Ishikawa (cell line): ENCODE results near the gene GOLGA2.

ENCODE experiments used
- CEBPB ChIP-seq: IDR thresholded peaks from 2 replicates; pipeline ENCODE4 v1.6.1; 2012
- CREB1 ChIP-seq: IDR thresholded peaks from 2 replicates; pipeline ENCODE4 v1.6.1; 2012; ENCODE audit warnings: low read depth
- EGR1 ChIP-seq: IDR thresholded peaks from 2 replicates; pipeline ENCODE4 v1.6.1; 2012
- EP300 ChIP-seq: IDR thresholded peaks from 2 replicates; pipeline ENCODE4 v1.6.1; 2012; ENCODE audit warnings: borderline replicate concordance
- FOXM1 ChIP-seq: IDR thresholded peaks from 2 replicates; pipeline ENCODE4 v1.6.1; 2012; ENCODE audit warnings: low read depth, borderline replicate concordance
- NFIC ChIP-seq: IDR thresholded peaks from 2 replicates; pipeline ENCODE4 v1.6.1; 2012
- RAD21 ChIP-seq: IDR thresholded peaks from 2 replicates; pipeline ENCODE4 v1.6.1; 2012; ENCODE audit warnings: low read depth
- TAF1 ChIP-seq: IDR thresholded peaks from 2 replicates; pipeline ENCODE4 v1.6.1; 2012; ENCODE audit warnings: low read depth, mild to moderate bottlenecking
- TCF12 ChIP-seq: IDR thresholded peaks from 2 replicates; pipeline ENCODE4 v1.6.1; 2012; ENCODE audit warnings: low read depth
- TEAD4 ChIP-seq: IDR thresholded peaks from 2 replicates; pipeline ENCODE4 v1.6.1; 2012
- YY1 ChIP-seq: IDR thresholded peaks from 2 replicates; pipeline ENCODE4 v1.6.1; 2012; ENCODE audit warnings: low read depth
- ZBTB7A ChIP-seq: IDR thresholded peaks from 2 replicates; pipeline ENCODE4 v1.6.1; 2012; ENCODE audit warnings: low read depth
- TF ChIP-seq, protein P1 (sequence below): IDR thresholded peaks from 2 replicates; pipeline ENCODE4 v1.6.1; 2012
- TF ChIP-seq, protein P2 (sequence below): IDR thresholded peaks from 2 replicates; pipeline ENCODE4 v1.6.1; 2012
- TF ChIP-seq, protein P3 (sequence below): IDR thresholded peaks from 2 replicates; pipeline ENCODE4 v1.6.1; 2012; ENCODE audit warnings: low read depth, mild to moderate bottlenecking

GOLGA2 gene

DNA sequence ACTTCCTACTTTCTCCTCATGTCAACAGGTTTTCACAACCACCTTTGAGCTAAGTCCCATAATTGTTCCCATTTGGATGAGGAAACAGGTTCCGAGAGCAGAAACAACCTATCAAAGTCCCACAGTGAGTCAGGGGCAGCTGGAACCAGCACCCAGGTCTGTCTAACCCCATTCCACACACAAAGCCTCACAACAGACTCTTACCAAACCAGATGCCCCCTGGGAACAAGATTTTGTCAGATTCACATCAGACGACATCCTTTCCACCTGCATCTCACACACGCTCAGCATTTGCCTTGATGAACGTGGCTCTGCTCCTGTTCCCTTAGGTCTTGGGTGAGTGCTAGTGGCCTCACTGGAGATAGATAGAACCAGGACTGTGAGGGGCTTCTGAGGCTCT, 17.3 kb upstream of the GOLGA2 start:
- TF ChIP-seq CREB1 (no peak), RAD21 (no peak)
- TF ChIP-seq, protein P1, sequence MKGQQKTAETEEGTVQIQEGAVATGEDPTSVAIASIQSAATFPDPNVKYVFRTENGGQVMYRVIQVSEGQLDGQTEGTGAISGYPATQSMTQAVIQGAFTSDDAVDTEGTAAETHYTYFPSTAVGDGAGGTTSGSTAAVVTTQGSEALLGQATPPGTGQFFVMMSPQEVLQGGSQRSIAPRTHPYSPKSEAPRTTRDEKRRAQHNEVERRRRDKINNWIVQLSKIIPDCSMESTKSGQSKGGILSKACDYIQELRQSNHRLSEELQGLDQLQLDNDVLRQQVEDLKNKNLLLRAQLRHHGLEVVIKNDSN, result no peak

DNA sequence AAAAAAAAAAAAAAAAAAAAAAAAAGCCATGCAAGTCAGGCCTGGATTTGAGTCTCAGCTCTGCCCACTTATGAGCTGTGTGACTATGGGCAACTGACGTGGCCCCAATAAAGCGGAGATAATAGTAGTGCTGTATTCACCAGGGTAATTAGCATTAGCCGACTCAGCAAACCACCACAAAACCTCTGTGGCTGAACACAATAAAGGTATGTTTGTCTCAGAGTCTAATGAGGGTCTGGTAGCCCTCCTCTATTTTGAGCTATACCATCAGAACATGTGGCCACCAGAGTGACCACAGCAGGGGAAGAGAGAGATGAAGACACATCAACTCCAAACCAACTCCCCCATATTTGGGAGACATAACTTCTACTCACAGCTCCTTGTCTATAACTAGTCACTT, 16.2 kb upstream of the GOLGA2 start:
- no peak for TF ChIP-seq RAD21
- TF ChIP-seq TAF1, result no peak
- no peak for TF ChIP-seq EGR1
- TF ChIP-seq EP300, result no peak
- no peak for TF ChIP-seq TEAD4

DNA sequence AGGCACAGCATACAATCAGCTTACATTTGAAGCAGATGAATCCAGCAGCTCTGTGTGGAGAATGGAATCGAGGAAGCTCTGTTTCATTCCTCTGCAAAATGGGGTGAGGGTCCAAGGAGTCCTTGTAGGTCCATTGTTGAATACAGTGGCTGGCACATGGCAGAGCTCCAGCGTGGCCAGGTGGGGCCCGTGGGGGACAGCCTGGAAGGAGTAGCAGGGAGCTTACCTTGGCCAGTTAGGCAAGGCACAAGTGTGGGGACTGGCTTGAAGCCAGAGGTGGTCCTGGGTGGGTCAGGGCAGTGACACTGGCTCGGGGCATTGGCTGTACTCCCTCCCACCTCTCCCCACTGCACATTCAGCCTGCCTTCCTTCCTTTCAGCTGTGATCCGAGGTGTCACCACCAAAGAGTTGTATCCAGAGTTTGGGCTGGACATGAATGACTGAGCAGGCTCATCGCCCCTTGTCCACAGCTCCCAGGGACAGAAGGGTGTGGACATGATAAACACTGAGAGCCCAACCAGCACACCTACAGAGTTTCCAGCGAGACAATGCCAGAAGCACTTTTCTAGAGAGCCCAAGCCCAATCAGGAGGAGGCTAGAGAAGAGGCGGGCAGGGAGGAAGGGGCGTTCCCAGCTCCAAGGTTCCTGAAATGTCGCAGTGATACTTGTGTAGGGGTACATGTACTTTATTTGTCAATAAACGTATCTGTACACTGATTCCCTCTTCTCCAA, 12.6 kb upstream of the GOLGA2 start:
- no peak for TF ChIP-seq EGR1
- no peak for TF ChIP-seq TAF1
- no peak for TF ChIP-seq RAD21
- no peak for TF ChIP-seq EP300

DNA sequence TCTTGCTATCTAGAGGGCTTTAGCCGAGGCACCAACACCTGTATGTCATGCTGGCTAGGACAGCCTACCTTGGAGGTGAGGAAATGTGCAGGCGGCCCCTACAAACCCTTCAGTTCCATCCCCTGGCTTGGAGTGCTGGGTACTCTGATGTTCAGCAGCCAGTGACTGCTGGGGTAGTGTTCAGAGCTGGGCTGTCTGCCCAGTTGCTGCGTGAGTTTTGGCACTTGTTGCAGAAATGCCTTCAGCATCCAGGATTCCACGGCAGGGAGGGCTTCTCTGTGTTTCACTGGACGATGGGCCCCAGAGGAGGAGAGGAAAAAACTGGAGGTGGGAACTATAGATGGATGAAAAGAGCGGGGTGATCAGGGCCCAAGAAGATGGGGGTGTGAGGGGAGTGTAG, 10.6 kb upstream of the GOLGA2 start:
- TF ChIP-seq NFIC (no peak), CREB1 (no peak), ZBTB7A (no peak), EP300 (no peak), CEBPB (no peak), TEAD4 (no peak), FOXM1 (no peak), TAF1 (no peak), TCF12 (no peak), RAD21 (no peak), EGR1 (no peak), YY1 (no peak)
- TF ChIP-seq, protein P1, result no peak
- TF ChIP-seq, protein P2, sequence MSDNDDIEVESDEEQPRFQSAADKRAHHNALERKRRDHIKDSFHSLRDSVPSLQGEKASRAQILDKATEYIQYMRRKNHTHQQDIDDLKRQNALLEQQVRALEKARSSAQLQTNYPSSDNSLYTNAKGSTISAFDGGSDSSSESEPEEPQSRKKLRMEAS, result no peak
- TF ChIP-seq, protein P3, sequence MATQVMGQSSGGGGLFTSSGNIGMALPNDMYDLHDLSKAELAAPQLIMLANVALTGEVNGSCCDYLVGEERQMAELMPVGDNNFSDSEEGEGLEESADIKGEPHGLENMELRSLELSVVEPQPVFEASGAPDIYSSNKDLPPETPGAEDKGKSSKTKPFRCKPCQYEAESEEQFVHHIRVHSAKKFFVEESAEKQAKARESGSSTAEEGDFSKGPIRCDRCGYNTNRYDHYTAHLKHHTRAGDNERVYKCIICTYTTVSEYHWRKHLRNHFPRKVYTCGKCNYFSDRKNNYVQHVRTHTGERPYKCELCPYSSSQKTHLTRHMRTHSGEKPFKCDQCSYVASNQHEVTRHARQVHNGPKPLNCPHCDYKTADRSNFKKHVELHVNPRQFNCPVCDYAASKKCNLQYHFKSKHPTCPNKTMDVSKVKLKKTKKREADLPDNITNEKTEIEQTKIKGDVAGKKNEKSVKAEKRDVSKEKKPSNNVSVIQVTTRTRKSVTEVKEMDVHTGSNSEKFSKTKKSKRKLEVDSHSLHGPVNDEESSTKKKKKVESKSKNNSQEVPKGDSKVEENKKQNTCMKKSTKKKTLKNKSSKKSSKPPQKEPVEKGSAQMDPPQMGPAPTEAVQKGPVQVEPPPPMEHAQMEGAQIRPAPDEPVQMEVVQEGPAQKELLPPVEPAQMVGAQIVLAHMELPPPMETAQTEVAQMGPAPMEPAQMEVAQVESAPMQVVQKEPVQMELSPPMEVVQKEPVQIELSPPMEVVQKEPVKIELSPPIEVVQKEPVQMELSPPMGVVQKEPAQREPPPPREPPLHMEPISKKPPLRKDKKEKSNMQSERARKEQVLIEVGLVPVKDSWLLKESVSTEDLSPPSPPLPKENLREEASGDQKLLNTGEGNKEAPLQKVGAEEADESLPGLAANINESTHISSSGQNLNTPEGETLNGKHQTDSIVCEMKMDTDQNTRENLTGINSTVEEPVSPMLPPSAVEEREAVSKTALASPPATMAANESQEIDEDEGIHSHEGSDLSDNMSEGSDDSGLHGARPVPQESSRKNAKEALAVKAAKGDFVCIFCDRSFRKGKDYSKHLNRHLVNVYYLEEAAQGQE, result no peak

DNA sequence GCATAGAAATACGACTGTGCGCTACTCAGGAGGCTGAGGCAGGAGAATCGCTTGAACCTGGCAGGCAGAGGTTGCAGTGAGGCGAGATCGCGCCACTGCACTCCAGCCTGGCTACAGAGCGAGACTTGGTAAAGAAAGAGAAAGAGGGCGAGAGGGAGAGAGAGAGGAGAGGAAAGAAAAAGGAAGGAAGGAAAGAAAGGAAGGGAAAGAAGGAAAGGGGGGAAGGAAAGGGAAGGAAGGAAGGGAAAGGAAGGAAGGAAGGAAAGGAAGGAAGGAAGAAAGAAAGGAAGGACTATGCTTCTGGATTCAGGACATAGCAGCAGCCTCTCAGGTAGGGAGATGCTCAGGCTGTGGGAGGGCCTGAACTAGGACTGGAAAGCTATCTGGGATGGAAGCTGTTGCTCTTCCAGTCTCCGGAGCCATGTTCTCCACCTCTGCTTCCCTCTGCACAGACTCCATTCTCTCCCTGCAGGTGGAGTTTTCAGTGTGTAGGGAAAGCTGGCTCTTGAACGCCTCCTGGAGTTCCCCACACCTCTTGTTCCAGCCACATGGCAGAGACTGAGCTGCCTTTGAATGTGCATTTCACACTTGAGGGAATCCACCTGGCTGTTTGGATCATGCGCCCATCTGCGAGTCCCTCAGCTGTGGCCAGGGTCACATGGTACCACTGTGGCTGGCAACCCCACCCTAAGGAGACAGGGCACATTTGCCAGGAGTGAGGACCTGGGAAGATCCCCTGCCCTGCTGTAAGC, 9.4 kb upstream of the GOLGA2 start:
- TF ChIP-seq, protein P1, result no peak
- TF ChIP-seq TAF1 (no peak), YY1 (no peak), NFIC (no peak), ZBTB7A (no peak), EP300 (no peak), EGR1 (no peak)
- TF ChIP-seq, protein P3, result no peak

DNA sequence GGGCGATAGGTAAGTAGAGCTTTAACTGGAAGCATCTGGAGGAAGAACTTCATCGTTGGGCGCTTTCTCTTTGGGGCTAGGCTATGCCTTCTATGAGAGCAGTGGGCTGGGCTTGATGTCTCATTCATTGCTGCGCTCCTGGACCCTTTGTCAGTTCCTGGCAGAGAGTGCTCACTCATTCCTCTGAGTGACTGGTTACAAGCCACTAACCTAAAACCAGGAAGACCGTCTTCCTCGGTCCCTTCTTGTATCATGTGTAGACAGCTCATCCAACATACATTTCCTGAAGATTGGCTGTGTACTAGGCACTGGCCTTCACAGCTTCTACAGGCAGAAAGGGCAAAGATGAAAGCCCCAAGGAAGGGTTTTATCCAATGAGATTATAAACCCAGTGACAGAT, 6.7 kb upstream of the GOLGA2 start:
- TF ChIP-seq FOXM1 (no peak), EGR1 (no peak), YY1 (no peak), CEBPB (no peak)
